ENCODE measurements around the gene TDRD1.
A peak's percentile ranks its signal among the peaks of the same experiment; 100 is the strongest.
"Not testable (repeated sequence)": the region's sequence is repeated elsewhere in the genome, so short reads cannot be mapped to it uniquely, and the experiment has no call there.

The TDRD1 gene, protein sequence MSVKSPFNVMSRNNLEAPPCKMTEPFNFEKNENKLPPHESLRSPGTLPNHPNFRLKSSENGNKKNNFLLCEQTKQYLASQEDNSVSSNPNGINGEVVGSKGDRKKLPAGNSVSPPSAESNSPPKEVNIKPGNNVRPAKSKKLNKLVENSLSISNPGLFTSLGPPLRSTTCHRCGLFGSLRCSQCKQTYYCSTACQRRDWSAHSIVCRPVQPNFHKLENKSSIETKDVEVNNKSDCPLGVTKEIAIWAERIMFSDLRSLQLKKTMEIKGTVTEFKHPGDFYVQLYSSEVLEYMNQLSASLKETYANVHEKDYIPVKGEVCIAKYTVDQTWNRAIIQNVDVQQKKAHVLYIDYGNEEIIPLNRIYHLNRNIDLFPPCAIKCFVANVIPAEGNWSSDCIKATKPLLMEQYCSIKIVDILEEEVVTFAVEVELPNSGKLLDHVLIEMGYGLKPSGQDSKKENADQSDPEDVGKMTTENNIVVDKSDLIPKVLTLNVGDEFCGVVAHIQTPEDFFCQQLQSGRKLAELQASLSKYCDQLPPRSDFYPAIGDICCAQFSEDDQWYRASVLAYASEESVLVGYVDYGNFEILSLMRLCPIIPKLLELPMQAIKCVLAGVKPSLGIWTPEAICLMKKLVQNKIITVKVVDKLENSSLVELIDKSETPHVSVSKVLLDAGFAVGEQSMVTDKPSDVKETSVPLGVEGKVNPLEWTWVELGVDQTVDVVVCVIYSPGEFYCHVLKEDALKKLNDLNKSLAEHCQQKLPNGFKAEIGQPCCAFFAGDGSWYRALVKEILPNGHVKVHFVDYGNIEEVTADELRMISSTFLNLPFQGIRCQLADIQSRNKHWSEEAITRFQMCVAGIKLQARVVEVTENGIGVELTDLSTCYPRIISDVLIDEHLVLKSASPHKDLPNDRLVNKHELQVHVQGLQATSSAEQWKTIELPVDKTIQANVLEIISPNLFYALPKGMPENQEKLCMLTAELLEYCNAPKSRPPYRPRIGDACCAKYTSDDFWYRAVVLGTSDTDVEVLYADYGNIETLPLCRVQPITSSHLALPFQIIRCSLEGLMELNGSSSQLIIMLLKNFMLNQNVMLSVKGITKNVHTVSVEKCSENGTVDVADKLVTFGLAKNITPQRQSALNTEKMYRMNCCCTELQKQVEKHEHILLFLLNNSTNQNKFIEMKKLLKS

DNA sequence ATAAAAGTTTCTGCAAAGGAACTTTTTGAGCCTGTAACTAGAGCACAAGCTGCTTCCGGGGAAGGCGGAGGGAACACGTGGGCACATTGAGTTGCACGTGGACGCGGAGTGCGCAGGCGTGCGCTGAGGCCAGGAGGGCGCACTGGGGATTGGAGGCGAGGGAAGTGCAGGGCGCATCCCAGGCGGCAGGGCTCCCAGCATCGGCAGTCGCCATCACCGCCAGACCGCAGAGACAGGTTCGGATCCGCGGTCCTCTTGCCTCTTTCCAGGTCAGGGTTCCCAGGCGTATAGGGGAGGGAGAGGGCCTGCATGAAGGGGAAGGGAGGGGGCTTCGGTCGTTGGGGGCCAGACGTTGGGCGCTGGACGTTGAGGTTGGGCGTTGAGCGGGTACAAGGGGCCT, at the start of gene TDRD1:
TSS of gene TDRD1 (plus strand) at position 206 of the 400 bp plus-strand sequence. CDS start 8,479 bp downstream, outside the sequence.
- DNase-seq = no peak

DNA sequence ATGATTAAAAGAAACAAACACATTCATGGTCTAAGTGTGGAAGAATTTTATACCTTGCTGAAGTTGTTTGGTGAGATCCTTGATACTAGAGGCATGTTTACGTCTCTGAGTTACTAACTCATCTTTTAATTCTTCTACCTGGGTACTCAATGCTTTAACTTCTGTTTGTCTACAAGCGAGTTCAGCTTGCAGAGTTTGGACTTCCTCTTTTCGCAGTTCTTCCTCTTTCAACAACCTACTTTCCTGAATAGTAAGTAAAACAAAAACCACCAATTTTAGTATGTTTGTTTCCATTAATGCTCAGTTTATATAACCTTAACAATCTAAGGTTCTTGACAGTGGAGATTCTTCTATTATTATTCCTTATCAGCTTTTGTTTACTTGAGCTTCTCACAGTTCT, 48.1 kb upstream of the TDRD1 start:
- no peak for DNase-seq

DNA sequence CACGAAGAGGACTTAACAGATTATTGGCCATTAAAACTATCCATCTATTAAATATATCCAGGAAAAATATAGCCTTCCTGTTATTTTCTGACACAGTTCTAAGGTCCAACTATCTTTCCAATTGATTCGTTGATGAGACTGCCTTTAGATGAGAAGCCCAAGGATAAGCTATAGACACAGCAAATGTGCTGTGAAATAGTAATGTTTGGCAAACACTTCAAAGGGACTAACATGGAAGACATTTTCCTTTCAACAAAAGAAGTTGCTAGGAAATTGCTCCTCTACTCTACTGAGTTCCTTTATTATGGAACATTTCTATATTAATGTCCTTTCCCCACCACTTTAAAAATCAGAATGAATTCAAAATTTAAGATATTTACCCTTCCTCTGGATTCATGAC, 43.7 kb upstream of the TDRD1 start:
- no peak for DNase-seq

DNA sequence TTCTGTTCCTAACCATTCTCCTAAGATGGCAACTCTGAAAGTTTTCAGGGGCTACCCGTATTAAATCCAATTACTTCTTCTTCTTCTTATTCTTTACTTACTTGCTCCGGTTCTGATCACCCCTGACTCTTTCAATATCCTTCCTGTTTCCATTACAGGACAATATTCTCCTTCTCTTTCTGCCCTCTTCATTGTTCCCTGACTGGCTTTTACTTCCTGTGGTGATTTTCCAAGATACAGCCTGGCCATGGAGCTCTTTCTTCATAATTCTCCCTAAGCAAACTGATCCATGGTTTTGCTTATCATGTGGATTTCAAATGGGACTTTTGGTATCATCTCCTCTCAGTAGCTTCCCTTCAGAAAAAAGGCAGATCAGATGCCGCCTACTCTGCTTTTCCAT, 40.6 kb upstream of the TDRD1 start:
- DNase-seq = no peak

DNA sequence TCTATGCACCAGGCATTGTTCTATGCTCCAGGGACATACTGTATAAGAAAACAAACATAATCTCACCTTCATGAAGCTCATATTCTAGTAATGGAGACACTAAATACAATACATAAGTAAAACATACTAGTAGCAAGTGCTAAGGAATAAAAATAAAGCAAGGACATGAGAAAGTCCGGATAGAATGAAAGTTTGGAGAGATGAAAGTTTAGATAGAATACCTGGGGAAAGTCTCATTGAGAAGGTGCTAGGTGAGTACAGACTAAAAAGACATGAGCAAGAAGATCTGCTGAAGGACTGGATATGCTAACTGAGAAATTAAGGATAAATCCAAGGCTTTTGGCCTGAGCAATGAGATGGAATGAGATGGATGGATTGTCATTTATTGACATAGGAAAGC, 39.1 kb upstream of the TDRD1 start:
- DNase-seq = no peak

DNA sequence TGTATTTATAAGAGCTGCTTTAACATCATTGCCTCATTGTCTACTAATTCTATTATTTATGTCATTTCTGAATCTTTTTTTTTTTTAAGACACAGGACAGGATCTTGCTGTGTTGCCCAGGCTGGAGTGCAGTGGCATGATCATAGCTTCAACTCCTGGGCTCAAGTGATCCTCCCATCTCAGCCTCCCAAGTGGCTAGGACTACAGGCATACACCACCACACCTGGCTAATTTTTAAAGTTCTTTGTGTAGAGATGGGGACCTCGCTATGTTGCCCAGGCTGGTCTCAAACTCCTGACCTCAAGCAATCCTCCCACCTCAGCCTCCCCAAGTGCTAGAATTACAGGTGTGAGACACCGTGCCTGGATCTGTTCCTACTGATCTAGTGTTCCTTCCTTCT, 38.3 kb upstream of the TDRD1 start:
- not testable (repeated sequence) for DNase-seq

DNA sequence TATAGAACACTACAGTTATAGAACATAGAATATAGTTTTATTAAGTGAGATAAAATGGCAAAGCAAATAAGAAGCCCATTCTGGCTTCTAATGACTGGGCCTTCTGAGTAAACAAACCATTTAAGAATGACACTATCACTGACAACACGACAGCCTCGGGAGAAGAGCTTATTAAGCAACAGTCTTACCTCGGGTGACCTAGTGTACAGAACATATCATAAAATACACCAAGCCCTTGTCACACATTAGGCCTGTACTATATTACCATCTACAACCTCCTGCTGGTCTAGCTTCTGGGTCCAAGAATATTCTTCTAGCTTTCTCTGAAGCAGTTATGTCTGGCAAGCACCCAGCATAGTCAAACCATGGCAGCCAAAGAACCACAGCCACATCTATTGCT, 37.1 kb upstream of the TDRD1 start:
- no peak for DNase-seq

DNA sequence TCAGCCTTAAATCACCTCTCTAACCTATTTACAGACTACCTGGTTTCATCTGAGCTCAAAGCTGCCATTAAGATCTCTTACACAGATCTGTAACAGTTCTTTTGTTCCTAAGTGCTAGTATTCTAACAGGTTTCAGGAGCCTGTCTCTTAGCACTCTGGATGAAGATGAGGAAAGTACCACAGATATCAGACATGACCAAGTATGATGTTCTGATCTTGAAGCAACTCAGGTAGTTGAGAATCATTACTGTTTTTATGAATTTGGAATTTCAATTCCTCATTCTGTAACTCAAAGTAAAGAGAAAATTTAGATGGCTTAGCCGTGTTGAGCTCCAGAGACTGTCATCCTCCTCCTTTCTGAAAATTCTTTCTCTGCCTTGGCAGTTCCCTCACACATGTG, 36.0 kb upstream of the TDRD1 start:
- DNase-seq = no peak

DNA sequence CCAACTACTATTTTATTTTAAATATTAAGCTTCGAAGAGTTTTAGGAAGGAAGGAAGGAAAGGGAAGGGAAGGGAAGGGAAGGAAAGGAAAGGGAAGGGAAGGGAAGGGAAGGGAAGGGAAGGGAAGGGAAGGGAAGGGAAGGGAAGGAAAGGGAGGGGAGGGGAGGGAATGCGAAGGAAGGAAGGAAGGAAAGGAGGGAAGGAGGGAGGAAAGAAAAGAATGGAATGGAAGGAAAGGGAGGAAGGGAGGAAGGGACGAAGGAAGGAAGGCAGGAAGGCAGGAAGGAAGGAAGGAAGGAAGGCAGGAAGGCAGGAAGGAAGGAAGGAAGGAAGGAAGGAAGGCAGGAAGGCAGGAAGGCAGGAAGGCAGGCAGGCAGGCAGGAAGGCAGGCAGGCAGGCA, 29.7 kb upstream of the TDRD1 start:
- not testable (repeated sequence) for DNase-seq

DNA sequence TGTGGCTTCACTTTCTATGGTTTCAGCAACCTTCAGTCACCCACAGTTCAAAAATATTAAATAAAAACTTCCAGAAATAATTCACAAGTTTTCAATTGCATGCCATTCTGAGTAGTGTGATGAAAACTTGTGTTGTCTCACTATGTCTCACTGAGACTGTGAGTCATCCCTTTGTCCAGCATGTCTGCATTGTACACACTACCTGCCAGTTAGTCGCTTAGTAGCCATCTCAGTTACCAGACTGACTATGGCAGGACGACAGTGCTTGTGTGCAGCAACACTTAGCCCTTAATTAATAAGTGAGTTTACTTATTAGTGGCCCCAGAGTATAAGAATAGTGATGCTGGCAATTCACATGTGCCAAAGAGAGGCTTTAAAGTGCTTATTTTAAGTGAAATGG, 27.7 kb upstream of the TDRD1 start:
- DNase-seq = no peak

DNA sequence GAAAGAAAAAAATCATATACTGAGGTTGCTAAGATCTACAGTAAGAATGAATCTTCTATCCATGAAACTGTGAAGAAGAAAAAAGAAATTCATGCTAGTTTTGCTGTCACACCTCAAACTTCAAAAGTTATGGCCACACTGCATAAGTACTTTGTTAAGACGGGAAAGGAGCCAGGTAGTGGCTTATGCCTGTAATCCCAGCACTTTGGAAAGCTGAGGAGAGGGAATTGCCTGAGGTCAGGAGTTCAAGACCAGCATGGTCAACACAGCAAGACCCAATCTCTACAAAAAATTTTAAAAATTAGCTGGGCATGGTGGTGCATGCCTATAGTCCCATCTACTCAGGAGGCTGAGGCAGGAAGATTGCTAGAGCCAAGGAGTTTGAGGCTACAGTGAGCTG, 27.3 kb upstream of the TDRD1 start:
- DNase-seq = no peak

DNA sequence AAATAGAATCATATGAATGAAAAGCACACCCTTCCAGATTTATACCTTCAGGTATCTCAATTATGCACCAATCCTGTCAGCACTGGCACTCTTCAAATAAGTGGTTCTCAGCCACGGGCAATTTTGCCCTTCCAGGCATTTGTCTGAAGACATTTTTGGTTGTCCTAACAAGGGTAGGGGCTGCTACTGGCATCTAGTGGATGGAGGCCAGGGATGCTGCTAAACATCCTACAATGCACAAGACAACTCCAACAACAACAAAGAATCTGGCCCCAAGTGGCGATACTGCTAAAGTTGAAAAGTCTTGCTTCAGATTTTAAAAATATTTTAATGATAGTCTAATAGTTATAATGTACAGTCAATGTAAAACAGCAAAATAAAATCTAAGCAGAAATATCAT, 21.2 kb upstream of the TDRD1 start:
- no peak for DNase-seq

DNA sequence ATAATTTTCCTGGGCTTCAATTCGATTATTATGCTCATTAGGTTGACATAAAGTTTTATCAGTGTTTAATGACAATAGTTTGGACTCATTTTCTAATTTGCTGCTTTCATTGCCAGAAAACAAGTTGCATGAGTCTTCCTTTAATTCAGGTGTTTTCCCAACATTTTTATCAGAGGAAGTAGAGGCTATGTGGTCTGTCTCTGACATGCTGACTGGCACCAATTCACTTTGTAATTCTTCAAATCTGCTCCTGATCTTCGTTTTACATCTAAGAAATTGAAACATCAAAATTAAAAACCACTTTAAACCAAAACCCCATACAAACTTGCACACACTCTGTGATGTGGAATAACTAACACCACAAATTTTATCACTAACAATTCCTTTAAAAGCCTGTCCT, 16.1 kb upstream of the TDRD1 start:
- no peak for DNase-seq

DNA sequence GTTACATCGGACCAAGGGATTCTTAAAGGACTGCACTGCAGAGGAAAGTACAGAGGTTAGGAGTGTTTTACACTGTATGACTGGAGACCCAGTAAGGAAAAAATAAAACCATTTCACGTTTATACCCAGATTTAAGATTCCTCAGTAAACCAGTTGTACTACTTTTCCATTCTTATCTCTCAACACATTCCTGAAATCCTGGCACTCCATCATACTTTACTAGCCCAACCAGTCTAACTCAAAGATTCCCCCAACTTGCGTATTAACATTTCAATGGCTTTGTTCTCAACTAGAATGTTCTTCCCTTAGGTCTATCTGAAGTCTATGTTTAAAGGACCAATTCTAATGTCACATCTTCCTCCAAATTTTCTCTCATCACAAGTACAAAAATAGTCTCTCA, 13.1 kb upstream of the TDRD1 start:
- no peak for DNase-seq

DNA sequence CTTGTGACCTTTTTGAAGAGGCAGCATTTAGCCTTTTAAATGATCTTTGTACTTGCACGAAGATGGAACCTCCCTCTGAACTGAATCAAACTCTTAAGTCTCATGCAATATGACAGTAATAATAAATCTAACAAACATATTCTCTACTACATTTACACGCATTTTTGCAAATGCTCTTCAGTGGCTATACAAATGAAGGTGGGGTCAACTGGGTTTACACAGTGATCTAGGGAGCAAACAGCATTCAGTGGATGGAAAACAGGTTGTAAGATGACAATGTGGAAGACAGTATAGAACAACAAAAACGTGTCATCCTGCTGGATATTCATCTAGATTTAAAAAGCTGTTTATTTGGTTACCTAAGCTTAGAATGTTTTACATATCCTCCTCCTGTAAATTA, 12.7 kb upstream of the TDRD1 start:
- no peak for DNase-seq

DNA sequence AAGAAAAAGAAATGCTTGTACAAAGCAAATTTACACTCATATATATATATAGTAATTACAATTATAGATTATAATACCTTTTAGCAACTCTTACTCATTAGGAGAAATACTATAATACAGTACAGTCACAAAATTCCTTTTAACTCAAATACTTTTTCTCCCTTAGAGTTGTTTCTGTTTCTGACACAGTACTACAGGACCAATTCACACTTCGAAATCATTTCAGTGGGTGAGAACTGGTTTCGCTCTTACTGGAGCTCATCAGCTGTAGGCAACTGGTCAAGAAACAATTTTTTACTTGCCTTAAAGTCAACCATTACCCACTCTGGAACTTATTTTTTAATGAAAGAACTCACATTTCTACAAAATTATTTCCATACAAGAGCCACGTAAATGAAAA, 11.2 kb upstream of the TDRD1 start:
- no peak for DNase-seq

DNA sequence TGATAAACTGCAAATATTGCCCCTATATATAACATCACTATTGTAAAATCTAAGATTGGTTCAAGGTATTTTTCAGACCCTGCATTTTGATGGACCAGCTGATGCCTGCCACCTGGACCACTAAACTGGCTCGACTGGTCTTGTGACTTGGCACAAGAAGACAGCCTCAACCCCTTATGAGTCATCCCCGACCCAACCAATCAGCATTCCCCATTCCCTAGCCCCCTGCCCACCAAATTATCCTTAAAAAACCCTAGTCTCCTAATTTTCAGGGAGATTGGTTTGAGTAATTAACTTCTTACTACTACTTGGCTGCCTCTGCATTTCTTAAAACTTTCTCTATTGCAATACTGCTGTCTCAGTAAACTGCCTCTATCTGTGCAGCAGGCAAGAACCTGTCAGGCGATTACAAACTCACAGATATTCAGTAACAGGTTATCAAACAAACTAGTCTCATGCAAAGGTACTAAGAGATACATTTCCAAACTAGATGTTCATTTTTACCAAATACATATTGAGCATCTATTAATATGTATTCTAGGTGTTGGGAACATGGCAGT, 10.6 kb upstream of the TDRD1 start:
- DNase-seq = no peak

DNA sequence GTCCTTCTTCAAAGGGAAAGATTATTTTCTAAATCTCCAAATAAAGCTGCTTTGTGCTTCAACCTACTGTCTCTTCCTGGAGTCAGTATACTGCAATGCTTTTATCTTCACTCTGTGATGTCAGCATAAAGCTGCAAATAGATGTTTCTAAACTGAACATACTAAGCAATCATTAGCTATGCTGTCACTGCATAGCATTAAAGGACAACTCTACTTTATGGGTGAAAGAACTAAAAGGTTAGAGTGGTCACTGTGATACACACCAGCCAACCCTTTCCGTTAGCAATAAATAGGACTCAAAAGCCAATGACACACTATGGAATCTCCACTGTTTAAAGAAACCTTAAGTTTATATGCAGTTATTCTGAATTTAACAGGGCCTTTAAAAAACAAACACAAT, 6.9 kb upstream of the TDRD1 start:
- no peak for DNase-seq

DNA sequence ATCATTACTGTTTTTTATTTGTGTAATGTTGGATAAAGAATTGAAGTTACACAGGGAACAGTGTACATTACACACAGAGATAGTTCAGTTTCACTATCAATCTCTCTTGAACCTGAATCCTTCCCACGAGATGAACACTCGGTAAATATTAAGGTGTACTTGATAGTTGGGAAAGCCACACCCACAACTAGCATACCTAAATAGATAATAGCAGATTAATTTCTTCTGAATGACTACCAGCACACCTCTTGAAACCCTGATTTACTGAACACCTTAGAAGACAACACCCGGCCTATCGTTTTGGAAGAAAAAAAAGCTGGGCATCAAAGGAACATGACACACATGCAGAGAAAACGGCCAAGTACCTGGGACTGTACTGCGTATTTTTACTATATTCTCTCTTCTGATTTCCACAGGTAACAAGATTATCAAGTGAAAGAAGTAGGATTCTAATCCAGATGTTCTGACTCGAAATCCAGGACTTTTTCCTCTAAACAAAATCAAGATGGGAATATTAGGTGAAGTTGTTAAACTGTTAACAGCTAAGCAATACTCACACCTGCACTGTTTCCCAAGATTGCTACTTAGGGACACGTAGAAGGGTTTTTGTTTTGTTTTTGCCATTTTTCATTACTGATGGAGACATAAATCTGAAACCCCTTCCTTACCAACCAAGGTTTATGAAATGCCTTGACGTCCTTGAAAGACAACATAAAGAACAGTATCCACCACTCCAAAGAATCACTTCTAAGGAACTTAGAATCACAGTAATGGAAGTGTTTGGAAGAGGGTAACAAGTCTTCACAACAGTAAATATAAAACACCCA, 6.2 kb upstream of the TDRD1 start:
- no peak for DNase-seq

DNA sequence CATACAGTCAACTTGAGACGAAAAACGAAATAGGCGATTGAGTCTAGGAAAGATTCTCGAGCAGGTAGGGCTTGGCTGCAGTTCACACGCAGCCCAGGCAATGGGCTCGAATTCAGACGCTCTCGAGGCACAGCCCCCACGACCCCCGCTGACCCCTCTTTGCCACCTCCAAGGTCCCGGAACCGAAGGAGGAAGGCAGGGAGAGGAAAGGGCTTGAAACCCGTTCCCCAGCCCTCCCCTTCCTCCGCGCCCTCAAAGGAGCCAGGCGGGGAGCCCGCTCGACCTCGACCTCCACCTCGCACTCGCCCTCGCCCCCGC, 5.6 kb upstream of the TDRD1 start:
- no peak for DNase-seq

DNA sequence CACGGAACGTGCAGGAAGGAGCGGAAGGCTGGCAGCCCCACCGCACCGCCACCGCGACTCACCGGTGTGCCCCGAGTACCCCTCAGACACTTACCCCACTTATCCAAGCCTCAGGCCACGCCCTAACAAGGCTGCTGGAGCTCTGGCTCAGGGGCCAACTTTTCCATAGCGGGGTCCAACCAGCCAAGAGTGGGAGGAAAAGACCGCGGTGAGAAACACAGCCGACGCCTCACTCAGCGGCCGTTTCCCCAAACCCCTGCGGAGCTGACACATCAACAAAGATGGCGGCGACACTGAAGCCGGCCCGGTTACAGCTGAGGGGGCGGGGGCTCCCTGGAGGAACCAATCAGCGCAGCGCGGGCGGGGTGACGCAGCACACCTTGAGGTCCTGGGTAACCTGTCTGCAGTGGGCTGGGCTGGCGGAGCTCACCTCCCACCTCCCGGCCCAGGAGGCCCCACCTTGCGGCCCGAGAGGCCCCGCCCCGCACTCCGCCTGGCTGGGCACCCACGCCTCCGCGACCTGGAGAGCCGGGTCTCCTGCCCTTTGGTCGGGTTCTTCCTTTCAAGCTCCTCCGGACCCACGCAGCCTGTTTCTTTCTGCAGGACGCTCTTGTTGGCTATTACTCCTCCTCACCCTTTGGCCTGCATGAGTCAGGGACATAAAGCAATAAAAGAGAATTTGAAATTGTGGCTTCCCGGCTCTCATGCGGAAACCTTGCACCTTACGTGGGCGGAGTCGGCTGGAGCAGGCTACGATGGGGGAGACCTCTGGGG, 5.0 kb upstream of the TDRD1 start, which contains the start of gene CCDC186:
TSS of gene CCDC186 (minus strand) at position 283 of the 774 bp plus-strand sequence. CDS start 10,935 bp downstream, outside the sequence.
- peak; percentile 97 for DNase-seq
